OCI-LY7 (cell line): ENCODE results near the gene BAHCC1.

ENCODE experiments used
- EZH2phosphoT487 ChIP-seq: fragments of 200-600 bp; sonication (generic); IDR thresholded peaks from 2 replicates; pipeline ENCODE4 v1.6.1; 2018; ENCODE audit warnings: low read depth, borderline replicate concordance, mild to moderate bottlenecking, mixed run types, antibody characterized with exemption, low read length, moderate library complexity, mixed read lengths
- TF ChIP-seq, protein P1 (sequence below): fragments of 200-600 bp; sonication (generic); conservative IDR thresholded peaks from 2 replicates; pipeline ENCODE4 v1.5.1; 2014; ENCODE audit warnings: mild to moderate bottlenecking, antibody characterized with exemption, low read length, moderate library complexity, mixed read lengths

DNA sequence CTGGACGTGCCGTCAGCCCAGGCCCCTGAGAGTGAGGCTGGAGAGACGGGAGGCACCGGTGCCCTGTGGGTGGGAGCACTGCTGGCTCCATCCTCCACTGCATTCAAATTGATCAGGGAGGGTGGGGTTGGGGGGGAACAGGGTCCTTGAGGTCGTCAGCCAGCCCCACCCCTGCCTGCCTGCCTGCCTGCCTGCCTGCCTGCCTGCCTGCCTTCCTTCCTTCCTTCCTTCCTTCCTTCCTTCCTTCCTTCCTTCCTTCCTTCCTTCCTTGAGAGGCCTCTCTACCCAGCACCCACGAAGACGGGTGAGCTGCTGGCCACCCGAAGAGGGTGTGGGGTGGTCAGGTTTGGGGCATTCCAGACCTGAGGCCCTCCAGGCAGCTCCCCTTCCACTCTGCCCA, 16.0 kb downstream of the BAHCC1 start:
- TF ChIP-seq, protein P1, sequence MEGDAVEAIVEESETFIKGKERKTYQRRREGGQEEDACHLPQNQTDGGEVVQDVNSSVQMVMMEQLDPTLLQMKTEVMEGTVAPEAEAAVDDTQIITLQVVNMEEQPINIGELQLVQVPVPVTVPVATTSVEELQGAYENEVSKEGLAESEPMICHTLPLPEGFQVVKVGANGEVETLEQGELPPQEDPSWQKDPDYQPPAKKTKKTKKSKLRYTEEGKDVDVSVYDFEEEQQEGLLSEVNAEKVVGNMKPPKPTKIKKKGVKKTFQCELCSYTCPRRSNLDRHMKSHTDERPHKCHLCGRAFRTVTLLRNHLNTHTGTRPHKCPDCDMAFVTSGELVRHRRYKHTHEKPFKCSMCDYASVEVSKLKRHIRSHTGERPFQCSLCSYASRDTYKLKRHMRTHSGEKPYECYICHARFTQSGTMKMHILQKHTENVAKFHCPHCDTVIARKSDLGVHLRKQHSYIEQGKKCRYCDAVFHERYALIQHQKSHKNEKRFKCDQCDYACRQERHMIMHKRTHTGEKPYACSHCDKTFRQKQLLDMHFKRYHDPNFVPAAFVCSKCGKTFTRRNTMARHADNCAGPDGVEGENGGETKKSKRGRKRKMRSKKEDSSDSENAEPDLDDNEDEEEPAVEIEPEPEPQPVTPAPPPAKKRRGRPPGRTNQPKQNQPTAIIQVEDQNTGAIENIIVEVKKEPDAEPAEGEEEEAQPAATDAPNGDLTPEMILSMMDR = no peak
- no peak for TF ChIP-seq EZH2phosphoT487
